K562 (cell line): ENCODE data around the gene SERINC5. TPM values are rescaled to one million over a fixed set of nuclear protein-coding genes. Genes with fewer than 3 reads are reported as not detected.

Experiments
- CBFA2T2 ChIP-seq: fragments of 450-650 bp; conservative IDR thresholded peaks from 2 replicates; pipeline ENCODE4 v1.6.1; 2017; ENCODE audit warnings: mild to moderate bottlenecking
- CUX1 ChIP-seq: fragments of 200-800 bp; sonication (Bioruptor generic); IDR thresholded peaks from 2 replicates; pipeline ENCODE4 v1.6.1; 2016; ENCODE audit warnings: missing genetic modification characterization, missing compliant biosample characterization
- EWSR1 ChIP-seq: fragments of 450-650 bp; IDR thresholded peaks from 2 replicates; pipeline ENCODE4 v1.6.1; 2018; ENCODE audit warnings: borderline replicate concordance, mild to moderate bottlenecking, low read depth, moderate library complexity; ENCODE audit not compliant: partially characterized antibody
- FOXJ2 ChIP-seq: fragments of 200-800 bp; sonication (Bioruptor generic); IDR thresholded peaks from 2 replicates; pipeline ENCODE4 v1.6.1; 2016; ENCODE audit warnings: missing genetic modification characterization, missing compliant biosample characterization
- FOXM1 ChIP-seq, 2 experiments: fragments of 450-650 bp in 1 of 2; sonication (generic) in 1 of 2; formaldehyde crosslinking in 1 of 2; IDR thresholded peaks; 2 replicates each; pipeline versions ENCODE4 v1.6.1 to v1.9.0; 2017 to 2022; ENCODE audit warnings: low read depth in 2 of 2, mild to moderate bottlenecking in 2 of 2, missing genetic modification reagents in 1 of 2, moderate library complexity in 1 of 2
- HMGXB4 ChIP-seq: sonication (generic); formaldehyde crosslinking; IDR thresholded peaks from 2 replicates; pipeline ENCODE4 v1.8.1; 2023; ENCODE audit warnings: mild to moderate bottlenecking, missing genetic modification reagents
- MAFK ChIP-seq: IDR thresholded peaks from 2 replicates; pipeline ENCODE4 v1.6.1; 2011; ENCODE audit warnings: low read length, improper control_type of control experiment
- MAZ ChIP-seq, 2 experiments: fragments of 450-650 bp in 1 of 2; sonication (generic) in 1 of 2; formaldehyde crosslinking; IDR thresholded peaks in 1 of 2; conservative IDR thresholded peaks in 1 of 2; 2 replicates each; pipeline versions ENCODE4 v1.4.0 to v1.5.0; 2020; ENCODE audit warnings: mild to moderate bottlenecking in 1 of 2, missing genetic modification reagents in 1 of 2
- NRF1 ChIP-seq, 2 experiments: fragments of 450-650 bp; IDR thresholded peaks in 1 of 2; conservative IDR thresholded peaks in 1 of 2; 2 replicates each; pipeline ENCODE4 v1.6.1; 2014; ENCODE audit warnings: mild to moderate bottlenecking in 2 of 2
- SAFB ChIP-seq: fragments of 200-400 bp; formaldehyde crosslinking; IDR thresholded peaks from 2 replicates; pipeline ENCODE4 v1.6.1; 2017; ENCODE audit warnings: low read depth, low read length, borderline replicate concordance
- SNAPC5 ChIP-seq: fragments of 250-450 bp; sonication (Bioruptor Pico); IDR thresholded peaks from 2 replicates; pipeline ENCODE4 v1.8.0; 2021; ENCODE audit warnings: moderate library complexity, mild to moderate bottlenecking, inconsistent platforms
- SOX6 ChIP-seq: fragments of 450-650 bp; IDR thresholded peaks from 2 replicates; pipeline ENCODE4 v1.6.1; 2014; ENCODE audit warnings: mild to moderate bottlenecking
- TEAD1 ChIP-seq, 2 experiments: fragments of 450-650 bp in 1 of 2; sonication (generic) in 1 of 2; formaldehyde crosslinking; IDR thresholded peaks; 2 replicates each; pipeline versions ENCODE4 v1.4.0 to v1.8.0; 2020 to 2022; ENCODE audit warnings: mild to moderate bottlenecking in 2 of 2, missing genetic modification reagents in 1 of 2
- YBX1 ChIP-seq: fragments of 450-650 bp; IDR thresholded peaks from 2 replicates; pipeline ENCODE4 v1.7.1; 2016; ENCODE audit warnings: mild to moderate bottlenecking
- YY1 ChIP-seq, 3 experiments: IDR thresholded peaks; 2 replicates each; pipeline ENCODE4 v1.6.1; 2011; ENCODE audit warnings: low read length in 2 of 3, mild to moderate bottlenecking in 2 of 3, moderate library complexity in 2 of 3, borderline replicate concordance in 1 of 3, control low read depth in 1 of 3, low read depth in 1 of 3; ENCODE audit not compliant: insufficient read depth in 3 of 3, insufficient replicate concordance in 2 of 3, control insufficient read depth in 1 of 3, insufficient read length in 1 of 3; ENCODE audit errors: extremely low read depth in 1 of 3
- ZNF592 ChIP-seq: fragments of 450-650 bp; IDR thresholded peaks from 2 replicates; pipeline ENCODE4 v1.6.1; 2017; ENCODE audit warnings: antibody characterized with exemption, mild to moderate bottlenecking
- polyA plus RNA-seq, 8 experiments: library from polyadenylated mRNA; depleted of rRNA in 4 of 8; stranded (reverse) in 5 of 8; unstranded in 3 of 8; fragments of >200 nt; fragmentation: Nextera tagmentation in 2 of 8; fragmentation: Illumina TruSeq in 1 of 8; extraction: Ambion mirVana in 2 of 8; extraction: Trizol in 1 of 8; gene quantifications; 2 replicates each; pipeline versions ENCODE4 v1.2.1 to v1.2.3, GENCODE V29; 2011 to 2014; ENCODE audit warnings: inconsistent platforms in 1 of 8, missing spikeins in 1 of 8
- total RNA-seq, 7 experiments: library from RNA; depleted of rRNA in 6 of 7; stranded (reverse); fragments of >200 nt in 6 of 7; fragmentation: Illumina TruSeq in 2 of 7; extraction: Trizol in 2 of 7; gene quantifications; 2 replicates each; pipeline versions ENCODE4 v1.2.1 to v1.2.3, GENCODE V29; 2011 to 2021; ENCODE audit warnings: low replicate concordance in 1 of 7

The SERINC5 gene
- total and polyA plus RNA-seq, 9 of the 15 experiments (the other 6 are each of a cell fraction or from before 2014, with no cell fraction given) = 1.4 to 7.9 (median 3.7) TPM

- peak; percentile 85 for TF ChIP-seq FOXM1 (IDR thresholded peaks at IDR 0.05; ENCODE audit: low read depth)
- no peak for TF ChIP-seq FOXM1 (CRISPR knock-in tag; IDR thresholded peaks at IDR 0.05; ENCODE audit: low read depth)
- no peak for TF ChIP-seq CUX1 (CRISPR knock-in tag)
- no peak for TF ChIP-seq MAFK
- no peak for TF ChIP-seq SAFB
- no peak for TF ChIP-seq FOXJ2 (tag)
- no peak for TF ChIP-seq SNAPC5 (CRISPR knock-in tag)
- peak in 1 of 3 experiments; percentile 9 for TF ChIP-seq YY1 (IDR thresholded peaks at IDR 0.05; ENCODE audit: borderline replicate concordance in 1 of 3, control insufficient read depth in 1 of 3, extremely low read depth in 1 of 3, insufficient read depth in 3 of 3, insufficient read length in 1 of 3, insufficient replicate concordance in 2 of 3, low read depth in 1 of 3, low read length in 2 of 3)
- no peak for TF ChIP-seq TEAD1 (CRISPR knock-in tag; IDR thresholded peaks at IDR 0.05)
- TF ChIP-seq YBX1 = no peak
- no peak; the same call in 1 of the 2 replicates for TF ChIP-seq CBFA2T2
- no peak for TF ChIP-seq MAZ (CRISPR knock-in tag; conservative IDR thresholded peaks at IDR 0.05 in 1 of 2, IDR thresholded peaks at IDR 0.05 in 1 of 2)
- 0 out of 2 replicates have a peak, but pooled peaks have one; percentile 20 for TF ChIP-seq ZNF592
- peak; percentile 40 to 48; a peak in 2 of 4 replicates for TF ChIP-seq NRF1 (conservative IDR thresholded peaks at IDR 0.05 in 1 of 2, IDR thresholded peaks at IDR 0.05 in 1 of 2)
- TF ChIP-seq SOX6 = peak; percentile 59
- TF ChIP-seq EWSR1 = no peak
- no peak for TF ChIP-seq HMGXB4 (CRISPR knock-in tag)
Observed at GRCh38 chr5:80191991-80192398, 63.9 kb downstream of the SERINC5 start (continued).
